PFSK-1 (cell line): ENCODE measurements around the gene HSPB9.

Source experiments
- POLR2AphosphoS5 ChIP-seq: IDR thresholded peaks from 2 replicates; pipeline ENCODE4 v1.6.1; 2012; ENCODE audit warnings: low read depth, mild to moderate bottlenecking, control low read depth, low read length, moderate library complexity
- SIN3A ChIP-seq: IDR thresholded peaks from 2 replicates; pipeline ENCODE4 v1.6.1; 2012; ENCODE audit warnings: mild to moderate bottlenecking, low read length, moderate library complexity, borderline replicate concordance; ENCODE audit not compliant: insufficient read depth
- TAF1 ChIP-seq: IDR thresholded peaks from 2 replicates; pipeline ENCODE4 v1.6.1; 2012; ENCODE audit warnings: low read length, control low read depth, borderline replicate concordance; ENCODE audit not compliant: insufficient read depth
- TF ChIP-seq, protein P1 (sequence below), 2 experiments: IDR thresholded peaks; 2 replicates each; pipeline versions ENCODE4 v1.6.1 to v1.8.0; 2011 to 2012; ENCODE audit warnings: low read depth in 2 of 2, low read length in 2 of 2, control low read depth in 1 of 2, inconsistent platforms in 1 of 2, mild to moderate bottlenecking in 1 of 2, moderate library complexity in 1 of 2; ENCODE audit not compliant: insufficient read depth in 1 of 2

DNA sequence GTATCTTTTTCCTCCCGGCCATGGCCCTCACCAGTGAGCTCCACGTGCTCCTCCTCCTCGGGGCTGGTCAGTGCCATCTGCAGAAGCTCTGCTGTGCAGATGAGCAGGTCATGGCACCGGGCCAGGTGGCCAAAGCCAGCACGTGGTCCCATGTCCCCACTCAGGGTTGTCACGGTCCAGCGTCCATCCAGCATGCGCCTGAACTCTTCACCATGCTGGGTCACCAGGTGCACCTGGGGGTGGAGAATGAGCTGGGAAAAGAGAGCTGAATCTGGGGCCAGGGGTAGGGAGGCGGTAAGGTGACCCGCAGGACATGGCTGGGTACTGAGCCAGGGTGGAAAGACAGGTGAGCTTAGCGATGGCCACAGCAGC is 11.4 kb upstream of the HSPB9 start:
- TF ChIP-seq POLR2AphosphoS5 = no peak
- TF ChIP-seq, protein P1, sequence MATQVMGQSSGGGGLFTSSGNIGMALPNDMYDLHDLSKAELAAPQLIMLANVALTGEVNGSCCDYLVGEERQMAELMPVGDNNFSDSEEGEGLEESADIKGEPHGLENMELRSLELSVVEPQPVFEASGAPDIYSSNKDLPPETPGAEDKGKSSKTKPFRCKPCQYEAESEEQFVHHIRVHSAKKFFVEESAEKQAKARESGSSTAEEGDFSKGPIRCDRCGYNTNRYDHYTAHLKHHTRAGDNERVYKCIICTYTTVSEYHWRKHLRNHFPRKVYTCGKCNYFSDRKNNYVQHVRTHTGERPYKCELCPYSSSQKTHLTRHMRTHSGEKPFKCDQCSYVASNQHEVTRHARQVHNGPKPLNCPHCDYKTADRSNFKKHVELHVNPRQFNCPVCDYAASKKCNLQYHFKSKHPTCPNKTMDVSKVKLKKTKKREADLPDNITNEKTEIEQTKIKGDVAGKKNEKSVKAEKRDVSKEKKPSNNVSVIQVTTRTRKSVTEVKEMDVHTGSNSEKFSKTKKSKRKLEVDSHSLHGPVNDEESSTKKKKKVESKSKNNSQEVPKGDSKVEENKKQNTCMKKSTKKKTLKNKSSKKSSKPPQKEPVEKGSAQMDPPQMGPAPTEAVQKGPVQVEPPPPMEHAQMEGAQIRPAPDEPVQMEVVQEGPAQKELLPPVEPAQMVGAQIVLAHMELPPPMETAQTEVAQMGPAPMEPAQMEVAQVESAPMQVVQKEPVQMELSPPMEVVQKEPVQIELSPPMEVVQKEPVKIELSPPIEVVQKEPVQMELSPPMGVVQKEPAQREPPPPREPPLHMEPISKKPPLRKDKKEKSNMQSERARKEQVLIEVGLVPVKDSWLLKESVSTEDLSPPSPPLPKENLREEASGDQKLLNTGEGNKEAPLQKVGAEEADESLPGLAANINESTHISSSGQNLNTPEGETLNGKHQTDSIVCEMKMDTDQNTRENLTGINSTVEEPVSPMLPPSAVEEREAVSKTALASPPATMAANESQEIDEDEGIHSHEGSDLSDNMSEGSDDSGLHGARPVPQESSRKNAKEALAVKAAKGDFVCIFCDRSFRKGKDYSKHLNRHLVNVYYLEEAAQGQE (IDR thresholded peaks at IDR 0.05; ENCODE audit: insufficient read depth in 1 of 2, low read depth in 2 of 2, low read length in 2 of 2) = no peak
- no peak for TF ChIP-seq TAF1
- no peak for TF ChIP-seq SIN3A
